ENCODE results near the gene IVD.

DNA sequence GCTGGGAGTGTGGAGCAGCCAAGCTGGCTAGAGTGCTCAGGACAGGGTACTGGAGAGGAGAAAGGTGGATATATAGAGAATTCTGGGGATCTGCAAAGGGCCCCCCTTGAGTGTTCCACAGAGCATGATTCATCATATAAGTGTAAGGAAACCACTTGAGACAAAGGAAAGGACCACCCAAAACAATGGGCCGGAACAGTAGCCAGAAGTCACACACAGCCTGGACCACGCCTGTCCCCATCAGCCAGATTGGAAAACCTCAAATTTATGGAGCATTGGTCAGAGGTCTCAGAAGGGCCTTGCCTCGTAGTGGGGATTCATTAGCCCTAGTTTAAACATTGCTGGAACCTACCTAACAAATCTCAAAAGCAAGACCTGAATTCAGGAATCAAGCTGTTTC is 28.0 kb upstream of the IVD start:
- TF ChIP-seq, protein P1, sequence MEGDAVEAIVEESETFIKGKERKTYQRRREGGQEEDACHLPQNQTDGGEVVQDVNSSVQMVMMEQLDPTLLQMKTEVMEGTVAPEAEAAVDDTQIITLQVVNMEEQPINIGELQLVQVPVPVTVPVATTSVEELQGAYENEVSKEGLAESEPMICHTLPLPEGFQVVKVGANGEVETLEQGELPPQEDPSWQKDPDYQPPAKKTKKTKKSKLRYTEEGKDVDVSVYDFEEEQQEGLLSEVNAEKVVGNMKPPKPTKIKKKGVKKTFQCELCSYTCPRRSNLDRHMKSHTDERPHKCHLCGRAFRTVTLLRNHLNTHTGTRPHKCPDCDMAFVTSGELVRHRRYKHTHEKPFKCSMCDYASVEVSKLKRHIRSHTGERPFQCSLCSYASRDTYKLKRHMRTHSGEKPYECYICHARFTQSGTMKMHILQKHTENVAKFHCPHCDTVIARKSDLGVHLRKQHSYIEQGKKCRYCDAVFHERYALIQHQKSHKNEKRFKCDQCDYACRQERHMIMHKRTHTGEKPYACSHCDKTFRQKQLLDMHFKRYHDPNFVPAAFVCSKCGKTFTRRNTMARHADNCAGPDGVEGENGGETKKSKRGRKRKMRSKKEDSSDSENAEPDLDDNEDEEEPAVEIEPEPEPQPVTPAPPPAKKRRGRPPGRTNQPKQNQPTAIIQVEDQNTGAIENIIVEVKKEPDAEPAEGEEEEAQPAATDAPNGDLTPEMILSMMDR (IDR thresholded peaks at IDR 0.05; ENCODE audit: low read depth, low read length), result no peak
- TF ChIP-seq POLR2A (IDR thresholded peaks at IDR 0.05; ENCODE audit: extremely low read depth, insufficient read length) (no peak), MYC (IDR thresholded peaks at IDR 0.05; ENCODE audit: low read depth, low read length) (no peak)

Data from NB4 (cell line).